Measurements from ENCODE around the gene EFNB3.

GRCh38 chr17:7677388-7678067 lies 27.5 kb upstream of the EFNB3 start:
- TF ChIP-seq, protein P1, sequence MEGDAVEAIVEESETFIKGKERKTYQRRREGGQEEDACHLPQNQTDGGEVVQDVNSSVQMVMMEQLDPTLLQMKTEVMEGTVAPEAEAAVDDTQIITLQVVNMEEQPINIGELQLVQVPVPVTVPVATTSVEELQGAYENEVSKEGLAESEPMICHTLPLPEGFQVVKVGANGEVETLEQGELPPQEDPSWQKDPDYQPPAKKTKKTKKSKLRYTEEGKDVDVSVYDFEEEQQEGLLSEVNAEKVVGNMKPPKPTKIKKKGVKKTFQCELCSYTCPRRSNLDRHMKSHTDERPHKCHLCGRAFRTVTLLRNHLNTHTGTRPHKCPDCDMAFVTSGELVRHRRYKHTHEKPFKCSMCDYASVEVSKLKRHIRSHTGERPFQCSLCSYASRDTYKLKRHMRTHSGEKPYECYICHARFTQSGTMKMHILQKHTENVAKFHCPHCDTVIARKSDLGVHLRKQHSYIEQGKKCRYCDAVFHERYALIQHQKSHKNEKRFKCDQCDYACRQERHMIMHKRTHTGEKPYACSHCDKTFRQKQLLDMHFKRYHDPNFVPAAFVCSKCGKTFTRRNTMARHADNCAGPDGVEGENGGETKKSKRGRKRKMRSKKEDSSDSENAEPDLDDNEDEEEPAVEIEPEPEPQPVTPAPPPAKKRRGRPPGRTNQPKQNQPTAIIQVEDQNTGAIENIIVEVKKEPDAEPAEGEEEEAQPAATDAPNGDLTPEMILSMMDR (IDR thresholded peaks at IDR 0.05), result no peak
- TF ChIP-seq POLR2A (IDR thresholded peaks at IDR 0.05) (no peak), EP300 (IDR thresholded peaks at IDR 0.05) (no peak)

Data from upper lobe of left lung (tissue), 4 donors.